HG02973 (cell line): ENCODE results near the gene NXPH3.
"Not testable (repeated sequence)": the region's sequence is repeated elsewhere in the genome, so short reads cannot be mapped to it uniquely, and the experiment has no call there.

Source experiments
- ATAC-seq: cut with Tn5 transposase; IDR thresholded peaks from one replicate; pipeline ENCODE4 v1.9.1; 2021; ENCODE audit warnings: moderate library complexity; ENCODE audit not compliant: unreplicated experiment

The NXPH3 gene

DNA sequence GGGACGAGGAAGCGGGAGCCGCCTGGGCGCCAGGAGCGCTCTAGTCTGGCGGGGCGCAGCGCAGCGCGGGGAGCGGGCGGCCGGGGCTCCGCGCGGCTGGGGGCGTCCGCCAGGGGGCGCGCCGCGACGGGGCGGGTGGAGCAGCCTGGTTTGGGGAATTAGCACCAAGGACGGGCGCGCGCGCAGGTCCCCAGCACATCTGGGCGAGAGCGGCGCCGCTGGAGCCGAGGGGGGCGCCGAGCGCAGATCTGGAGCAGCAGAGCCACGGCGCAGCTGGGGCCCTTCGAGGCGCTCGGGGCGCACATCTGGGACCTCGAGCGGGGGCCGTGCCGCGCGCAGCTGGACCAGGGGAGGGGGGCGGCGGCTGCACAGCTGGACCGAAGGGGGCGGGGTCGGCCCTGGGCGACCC, at the start of gene NXPH3:
TSS of gene NXPH3 (plus strand) at position 193 of the 409 bp plus-strand sequence. CDS start 349 bp downstream, outside the sequence.
- no peak for ATAC-seq

DNA sequence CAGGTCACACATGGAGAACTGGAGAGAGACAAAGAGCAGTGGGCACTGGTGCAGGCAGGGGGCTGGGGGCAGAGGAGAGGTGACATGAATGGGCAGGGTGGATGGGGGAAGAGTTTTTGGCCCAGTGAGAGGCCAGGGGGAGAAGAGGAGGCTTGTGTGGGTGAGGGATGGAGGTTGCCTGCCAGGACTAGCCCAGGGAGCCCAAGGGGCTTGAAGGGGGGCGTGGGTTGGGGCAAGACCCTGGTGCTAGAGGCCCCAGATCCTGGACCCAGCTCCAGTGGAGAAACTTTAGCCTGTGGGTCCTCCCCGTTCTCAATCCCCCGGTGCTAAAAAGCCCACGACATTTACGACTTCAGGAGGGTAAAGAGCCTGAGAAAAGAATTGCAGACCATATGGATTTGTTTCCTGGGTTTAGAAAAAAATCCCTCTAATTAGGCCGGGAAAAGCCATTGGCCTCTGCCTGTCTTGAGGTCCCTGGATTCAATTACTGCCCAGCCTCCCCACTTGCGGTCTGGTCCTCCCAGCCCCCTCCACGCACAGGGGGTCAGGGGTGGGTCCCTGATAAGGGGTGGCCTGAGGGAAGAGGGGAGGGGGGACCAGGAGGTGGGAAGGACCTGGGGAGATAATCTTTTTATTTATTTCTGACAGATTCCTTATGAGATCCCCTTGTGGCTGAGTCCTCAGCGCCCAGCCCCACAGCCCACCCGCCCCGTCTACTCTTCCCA, 47.6 kb upstream of the NXPH3 start:
- no peak for ATAC-seq

DNA sequence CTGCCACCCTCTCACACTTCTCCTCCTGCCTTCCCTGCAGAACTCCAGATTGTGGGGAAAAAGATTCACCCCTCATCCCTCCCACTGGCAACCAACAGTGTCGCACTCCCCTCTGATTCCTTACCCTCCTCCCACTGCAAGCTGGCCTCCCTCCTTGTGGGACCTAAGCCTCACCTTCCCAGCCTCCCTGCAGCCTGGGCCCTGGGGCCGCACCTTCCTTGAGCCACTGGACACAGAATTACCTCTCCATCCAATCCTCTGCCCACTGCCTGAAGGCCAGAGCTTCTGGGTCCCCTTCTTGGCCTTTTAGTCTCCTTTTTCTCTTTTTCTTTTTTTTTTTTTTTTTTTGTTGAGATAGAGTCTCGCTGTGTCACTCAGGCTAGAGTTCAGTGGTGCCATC, 46.7 kb upstream of the NXPH3 start:
- no peak for ATAC-seq

DNA sequence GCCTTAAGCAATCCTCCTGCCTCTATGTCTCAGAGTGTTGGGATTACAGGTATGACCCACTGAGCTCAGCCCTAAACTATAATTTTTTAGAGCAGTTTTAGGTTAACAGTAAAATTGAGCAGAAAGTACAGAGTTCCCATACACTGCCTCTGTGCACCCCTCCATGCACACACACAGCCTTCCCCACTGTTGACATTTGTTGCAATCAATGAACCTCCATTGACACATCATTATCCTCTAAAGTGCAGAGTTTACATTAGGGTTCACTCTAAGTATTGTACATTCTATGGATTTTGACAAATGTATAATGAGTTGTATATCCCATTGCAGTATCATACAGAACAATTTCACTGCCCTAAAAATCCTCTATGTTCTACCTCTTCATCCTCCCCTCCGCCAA, 45.6 kb upstream of the NXPH3 start:
- ATAC-seq, result no peak

DNA sequence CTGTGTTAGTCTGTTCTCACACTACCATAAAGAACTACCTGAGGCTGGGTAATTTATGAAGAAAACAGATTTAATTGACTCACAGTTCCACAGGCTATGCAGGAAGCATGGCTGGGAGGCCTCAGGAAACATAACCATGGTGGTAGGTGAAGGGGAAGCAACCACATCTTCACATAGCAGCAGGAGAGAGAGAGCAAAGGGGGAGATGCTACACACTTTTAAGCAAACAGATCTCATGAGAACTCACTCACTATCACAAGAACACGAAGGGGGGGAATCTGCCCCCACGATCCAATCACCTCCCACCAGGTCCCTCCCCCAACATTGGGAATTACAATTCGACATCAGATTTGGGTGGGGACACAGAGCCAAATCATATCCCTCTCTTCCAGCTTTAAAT, 31.8 kb upstream of the NXPH3 start:
- no peak for ATAC-seq

DNA sequence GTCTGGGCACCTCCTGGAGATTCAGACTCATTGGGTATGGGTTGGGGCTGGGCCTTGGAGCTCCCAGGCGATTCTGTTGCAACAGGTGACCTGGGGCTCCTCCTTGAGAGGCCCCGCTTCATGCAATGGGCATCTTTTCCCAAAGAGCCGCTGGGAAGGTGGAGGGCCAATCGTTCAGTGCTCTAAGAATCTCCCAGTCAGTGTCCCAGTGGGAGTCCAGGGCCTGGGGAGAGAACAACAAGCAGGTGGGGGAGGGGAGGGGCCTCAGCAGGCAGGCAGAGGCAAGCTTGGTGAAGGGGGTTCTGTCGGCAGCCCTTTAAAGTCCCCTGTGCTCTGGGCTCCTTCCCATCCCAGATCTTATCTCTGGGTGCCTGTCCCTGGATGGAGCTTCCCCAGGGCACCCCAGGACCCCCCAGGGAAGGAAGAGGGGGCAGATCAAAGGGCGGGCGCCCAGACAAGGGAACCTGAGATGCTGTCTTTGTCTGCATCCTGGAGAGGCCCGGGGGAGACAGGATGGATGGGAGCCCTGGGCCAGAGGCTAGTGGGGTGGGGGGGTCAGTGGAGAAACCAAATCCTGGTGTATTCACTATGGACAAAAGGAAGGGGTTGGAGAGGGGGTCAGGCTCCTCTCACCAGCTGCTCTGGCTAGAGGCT, 30.5 kb upstream of the NXPH3 start:
- no peak for ATAC-seq

DNA sequence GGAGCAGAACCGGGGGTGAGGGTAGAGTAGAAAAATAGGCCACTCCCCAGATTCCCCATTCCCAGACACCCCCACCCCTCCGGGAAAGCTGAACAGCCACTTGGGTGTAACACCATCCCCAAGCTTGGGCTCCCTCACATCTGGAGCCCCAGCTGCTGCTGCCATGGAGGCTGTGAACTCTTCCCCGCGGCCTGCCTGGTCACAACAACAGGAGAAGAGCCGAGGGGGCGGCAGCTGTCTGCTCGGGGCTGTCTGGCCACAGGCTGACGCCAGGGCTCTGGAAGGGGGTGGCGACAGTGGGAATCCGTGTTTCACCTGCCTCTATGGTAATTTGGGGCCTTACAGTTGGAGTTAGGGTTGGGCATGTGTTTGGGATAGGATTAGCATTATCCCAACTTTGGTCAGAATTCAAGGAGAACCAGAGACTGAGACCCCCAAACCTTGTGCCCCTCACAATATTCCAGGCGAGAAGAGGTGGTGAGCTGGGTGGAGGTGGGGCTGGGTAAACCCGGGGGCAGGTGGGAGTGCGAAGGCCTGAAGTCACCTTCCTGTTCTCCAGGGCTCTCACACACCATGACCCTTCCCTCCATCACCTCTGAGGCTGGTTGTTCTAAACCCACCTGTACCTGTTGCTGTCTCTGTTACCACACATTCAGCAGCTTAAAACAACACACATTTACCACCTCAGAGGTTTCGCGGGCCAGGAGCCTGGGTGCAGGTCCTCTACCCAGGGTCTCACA, 29.7 kb upstream of the NXPH3 start:
- no peak for ATAC-seq

DNA sequence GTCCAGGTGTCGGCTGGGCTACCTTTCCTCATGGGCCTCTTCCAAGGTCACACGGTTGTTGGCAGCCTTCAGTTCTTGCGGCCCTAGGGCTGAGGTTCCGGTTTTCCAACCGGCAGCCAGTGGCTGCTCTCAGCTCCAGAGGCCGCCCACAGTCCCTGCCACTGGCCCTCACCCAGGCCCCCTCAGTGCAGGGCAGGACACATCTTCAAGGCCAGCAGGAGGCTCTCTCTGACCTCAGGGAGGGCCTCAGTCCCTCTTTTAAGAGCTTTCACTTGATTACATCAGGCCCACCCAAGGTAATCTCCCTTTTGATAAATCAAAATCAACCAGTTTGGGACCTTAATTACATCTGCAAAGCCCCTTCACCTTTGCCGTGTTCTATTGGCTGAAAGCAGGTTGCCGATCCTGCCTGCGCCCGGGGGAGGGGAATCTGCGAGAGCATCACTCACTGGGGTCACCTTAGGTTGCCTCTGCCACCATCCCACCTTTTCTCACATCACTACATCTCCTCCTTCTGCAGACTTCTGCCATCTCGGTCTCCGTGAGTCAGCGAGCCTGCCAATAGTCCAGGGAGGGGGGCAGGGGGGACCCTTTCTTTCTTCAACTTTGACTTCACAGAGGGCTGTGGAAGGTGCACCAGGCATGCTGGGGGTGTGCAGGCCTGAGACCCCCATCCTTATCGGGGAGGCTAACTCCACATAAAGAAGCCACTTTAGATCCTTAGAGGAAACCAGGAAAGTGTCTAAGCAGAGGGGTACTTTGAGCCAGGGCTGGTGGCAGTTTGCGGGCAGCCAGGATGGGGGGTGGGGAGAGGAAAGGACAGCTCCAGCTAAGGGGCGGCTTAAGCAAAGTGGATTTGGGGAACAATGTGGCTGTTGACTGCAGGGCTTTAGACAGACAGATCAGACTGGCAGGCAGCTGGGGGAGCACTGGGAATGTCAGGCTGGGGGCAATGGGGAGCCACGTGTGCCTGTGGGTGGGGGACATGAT, 28.8 kb upstream of the NXPH3 start:
- ATAC-seq, result no peak

DNA sequence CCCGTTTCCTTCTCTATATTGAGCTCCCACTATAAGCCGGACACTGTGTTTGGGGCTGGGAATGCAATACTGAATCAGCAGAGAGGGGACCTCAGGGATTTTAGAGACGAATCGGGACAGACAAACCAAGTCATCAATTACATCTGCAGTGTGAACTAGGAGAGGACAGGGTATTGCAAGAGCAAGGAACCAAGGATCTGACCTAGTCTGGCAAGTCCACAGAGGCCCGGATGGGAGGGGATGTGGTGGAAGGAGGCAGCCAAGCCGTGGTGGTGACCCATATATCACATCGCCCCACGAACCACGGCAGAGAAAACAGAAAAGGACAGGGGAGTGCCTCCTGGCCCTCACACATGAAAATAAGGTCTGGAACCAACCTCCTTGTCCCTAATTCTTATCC, 28.1 kb upstream of the NXPH3 start:
- ATAC-seq, result no peak

DNA sequence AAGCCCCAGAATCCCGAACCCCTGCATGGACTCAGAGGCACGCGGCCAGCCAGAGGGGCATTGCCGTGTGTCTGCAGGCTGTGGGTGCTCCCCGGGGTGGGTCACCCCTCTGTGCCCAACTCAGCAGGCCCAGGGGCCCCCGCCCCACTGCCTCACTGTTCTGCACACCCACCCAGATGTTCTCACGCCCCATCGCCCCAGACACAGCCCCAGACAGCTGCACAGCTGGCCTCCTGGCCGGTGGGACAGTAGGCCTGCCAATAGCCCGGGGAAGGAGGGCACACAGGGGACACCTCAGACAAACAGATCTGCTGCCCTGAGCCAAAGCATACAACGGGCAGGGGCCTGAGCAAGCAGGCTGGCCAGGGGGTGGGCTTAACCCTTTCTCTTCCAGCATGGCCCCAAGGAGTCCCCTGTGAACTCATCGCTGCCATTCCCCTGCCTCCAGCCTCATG, 27.6 kb upstream of the NXPH3 start:
- no peak for ATAC-seq

DNA sequence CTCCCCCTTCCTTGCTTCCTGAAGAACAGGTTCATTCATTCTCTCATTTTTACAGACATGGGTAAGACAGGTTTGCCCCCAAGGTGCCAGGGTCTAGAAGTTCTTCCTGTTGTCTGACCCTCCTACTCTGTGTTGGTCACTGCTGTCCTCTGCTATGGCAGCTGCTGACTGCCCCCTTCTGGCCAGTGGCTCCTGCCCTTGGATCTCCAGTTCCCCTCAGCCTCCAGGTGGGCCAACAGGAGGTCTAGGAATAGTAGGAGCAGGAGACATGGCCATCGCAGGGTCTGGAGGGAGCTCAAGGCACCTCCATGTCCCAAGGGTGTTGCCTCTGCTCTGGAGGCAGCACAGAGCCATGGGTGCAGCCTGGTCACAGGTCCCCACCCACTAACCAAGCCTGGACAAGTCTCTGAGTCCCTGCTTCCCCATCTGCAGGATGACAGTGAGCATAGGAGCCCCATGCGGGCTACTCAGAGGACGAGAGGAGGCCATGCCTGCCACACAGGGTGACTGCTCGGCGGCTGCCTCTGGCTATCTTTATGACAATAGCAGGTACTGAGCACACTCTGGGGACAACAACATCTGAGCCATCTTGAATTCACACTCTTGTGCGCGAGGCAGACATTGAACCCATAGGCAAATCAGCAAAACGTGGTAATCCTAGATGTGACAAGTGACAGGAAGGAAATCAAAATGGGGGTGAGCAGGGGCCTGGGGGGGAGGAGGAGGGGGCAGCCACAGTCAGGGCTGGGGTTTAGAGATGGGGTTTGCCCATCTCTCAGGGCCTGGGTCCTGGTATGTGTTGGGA, 27.0 kb upstream of the NXPH3 start:
- ATAC-seq, result no peak

DNA sequence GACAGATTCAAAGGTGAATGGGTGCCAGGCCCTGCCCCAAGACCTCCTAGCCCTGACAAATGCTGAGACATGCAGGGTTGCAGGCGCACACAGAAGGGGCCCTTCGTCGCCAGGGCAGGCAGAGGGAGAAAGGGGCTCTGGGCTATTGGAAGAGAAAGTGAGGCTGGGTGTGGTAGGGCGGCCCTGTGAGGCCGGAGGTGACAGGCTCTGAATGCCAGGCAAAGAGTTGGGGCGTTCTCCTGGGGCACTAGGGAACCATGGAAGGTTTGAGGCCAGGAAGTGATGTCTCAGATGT, 26.4 kb upstream of the NXPH3 start:
- no peak for ATAC-seq

DNA sequence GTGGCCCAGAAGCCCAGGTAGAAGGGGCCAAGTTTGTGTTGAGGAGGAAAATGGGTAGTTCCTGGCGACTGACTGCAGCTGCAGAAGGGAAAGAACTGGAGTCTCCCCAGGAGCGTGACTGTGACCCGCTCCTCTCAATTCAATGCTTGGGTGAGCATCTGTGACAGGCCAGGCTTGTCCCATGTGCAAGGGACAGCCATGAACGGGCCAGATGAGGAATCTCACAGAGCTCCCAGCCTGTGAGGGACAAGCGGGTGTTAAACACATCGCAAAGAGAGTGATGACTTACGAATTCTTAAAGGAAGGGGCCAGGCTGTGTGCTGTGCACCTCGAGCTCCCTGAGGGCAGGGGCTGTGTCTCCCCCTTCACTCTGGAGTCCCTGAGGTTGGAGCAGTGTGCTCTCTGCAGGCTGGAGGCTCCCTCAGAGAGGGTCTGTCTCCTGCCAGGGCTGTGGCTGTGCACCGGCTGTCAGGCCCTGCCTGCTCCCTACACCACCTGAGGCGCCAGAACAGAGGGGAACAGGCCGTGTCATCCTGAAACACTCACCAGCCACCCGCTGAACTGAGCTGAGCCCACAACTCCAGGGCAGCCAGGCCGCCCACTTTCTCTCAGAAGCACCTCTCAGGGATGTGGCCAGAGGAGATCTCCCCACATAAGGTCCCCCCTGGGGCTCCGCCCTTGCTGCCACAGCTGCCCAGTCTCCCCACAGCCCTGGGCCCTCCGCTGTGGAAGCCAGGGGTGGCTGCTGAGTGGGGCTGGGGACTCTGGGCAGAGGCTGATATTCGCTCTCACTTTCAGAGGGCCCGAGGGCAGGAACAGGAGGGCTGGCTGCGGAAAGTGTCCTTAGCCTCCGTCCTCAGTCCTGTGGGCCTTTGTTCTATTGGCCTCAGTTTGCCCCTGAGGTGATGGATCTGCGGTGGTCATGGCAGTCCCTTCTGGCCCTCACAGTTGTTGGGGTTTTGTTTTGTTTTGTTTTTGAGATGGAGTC, 25.7 kb upstream of the NXPH3 start:
- no peak for ATAC-seq

DNA sequence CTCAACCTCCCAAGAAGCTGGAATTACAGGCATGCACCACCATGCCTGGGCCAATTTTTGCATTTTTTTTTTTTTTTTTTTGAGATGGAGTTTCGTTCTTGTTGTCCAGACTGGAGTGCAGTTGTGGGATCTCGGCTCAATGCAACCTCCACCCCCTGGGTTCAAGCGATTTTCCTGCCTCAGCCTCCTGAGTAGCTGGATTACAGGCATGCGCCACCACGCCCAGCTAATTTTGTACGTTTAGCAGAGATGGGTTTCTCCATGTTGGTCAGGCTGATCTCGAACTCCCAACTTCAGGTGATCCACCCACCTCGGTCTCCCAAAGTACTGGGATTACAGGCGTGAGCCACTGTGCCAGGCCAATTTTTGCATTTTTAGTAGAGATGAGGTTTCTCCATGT, 24.9 kb upstream of the NXPH3 start:
- not testable (repeated sequence) for ATAC-seq

DNA sequence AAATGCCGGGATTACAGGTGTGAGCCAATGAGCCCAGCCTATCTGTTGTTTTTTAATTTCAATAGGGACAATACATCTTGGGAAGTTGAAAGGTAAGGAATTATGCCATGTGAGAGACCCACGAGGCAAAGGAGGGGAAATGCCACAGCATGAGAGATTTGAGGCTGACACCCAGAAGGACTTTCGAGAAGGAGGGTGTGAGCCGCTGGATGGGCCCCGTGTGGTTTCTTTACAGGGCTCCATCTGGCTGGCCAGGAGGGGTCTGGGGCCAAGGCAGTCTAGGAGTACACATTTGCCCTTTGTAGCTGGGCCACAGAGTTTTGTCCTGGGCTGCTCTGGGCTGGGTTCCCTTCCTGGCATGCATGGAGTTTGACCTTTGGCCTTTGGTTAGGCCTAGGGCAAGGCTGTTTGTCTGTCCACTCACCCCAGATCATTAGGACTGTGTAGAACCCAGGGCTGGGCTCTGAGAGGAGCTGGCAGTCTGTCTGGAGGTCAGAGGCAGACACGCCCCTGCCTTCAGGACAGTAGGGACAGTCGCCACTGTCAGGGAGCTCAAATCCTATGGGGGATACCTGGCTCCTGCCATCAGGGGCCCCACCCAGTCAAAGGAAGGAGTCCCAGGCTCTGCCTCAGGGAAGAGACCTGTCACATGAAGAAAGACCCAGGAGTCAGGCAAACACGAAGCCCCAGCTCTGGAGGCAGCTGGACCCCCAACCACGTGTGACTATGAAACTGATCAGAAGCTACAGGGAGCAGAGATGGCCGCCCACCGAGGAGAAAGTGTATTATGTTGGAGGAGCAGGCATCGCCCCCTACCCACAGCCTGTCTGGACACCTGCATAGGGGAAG, 24.2 kb upstream of the NXPH3 start:
- ATAC-seq, result no peak

DNA sequence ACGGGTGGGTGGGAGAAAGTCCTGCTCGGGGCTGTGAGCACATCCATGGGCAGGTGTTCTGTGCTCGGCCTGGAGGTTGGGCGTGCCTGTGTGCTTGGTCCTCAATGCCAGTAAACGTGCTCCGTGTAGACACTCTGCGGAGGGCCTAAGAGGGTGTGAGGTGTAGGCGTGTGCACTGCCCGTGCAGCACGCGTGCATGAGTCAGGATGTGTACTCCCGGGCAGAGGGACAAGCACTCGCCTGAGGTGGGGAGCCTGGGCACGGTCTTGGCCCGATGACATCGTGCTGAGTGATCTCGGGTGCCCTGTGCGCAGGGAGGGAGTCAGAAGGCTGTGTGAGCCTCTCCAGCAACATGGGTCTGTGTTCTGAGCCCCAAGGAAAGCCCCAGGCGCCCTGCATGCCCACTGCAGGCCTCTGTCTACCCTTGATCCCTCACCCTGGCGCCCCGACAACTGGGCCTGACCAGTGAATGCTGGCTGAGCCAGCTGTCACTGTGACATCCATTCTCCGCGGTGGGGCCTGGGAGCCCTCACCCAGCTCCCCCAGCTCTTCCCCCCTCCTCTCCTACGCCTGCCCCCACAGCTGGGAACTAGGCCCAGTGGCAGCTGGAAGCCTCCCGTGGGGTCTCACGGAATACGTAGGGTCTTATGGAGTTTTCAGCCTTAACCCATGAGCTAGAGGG, 23.5 kb upstream of the NXPH3 start:
- ATAC-seq, result no peak

DNA sequence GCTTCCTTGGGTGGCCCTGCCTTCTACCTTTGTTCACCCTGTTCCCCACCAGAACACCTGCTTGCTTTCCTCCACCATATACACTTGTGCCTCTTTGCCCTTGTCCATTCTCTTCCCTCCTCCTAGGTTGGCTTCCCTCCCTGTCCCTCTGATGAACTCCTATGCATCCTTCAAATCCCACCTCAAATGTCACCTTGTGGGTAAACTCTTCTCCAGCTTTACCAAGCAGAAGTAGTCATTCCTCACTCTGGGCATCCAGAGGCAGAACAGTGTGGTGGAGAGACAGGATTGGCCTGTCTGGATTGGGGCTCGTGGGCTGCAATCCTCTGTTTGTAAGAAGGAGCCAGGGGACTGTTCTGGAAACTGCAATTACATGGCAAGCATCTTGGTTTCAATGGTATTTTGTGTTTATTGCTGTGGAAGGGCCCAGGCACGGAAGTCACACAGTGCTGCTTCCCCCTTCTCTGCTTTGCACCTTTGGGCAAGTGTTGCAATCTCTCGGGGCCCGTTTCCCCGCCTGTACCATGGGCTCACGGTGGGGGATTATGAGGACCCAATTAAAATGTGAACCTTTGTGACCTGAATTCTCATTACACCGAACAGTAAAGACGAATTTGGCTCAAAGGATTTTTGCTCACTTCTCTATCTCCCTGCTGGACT, 21.9 kb upstream of the NXPH3 start:
- ATAC-seq, result no peak
